Lower leg skin (tissue), 4 donors: ENCODE data around the gene TEX51. TPM values are rescaled to one million over a fixed set of nuclear protein-coding genes. Genes with fewer than 3 reads are reported as not detected.
A peak's percentile ranks its signal among the peaks of the same experiment; 100 is the strongest.

Experiments used
- DNase-seq, 2 donors: peaks; one replicate each; pipeline ENCODE4 v3.0.0-alpha.2; 2019; ENCODE audit warnings: low spot score in 2 of 2
- H3K4me3 ChIP-seq: fragments of 200-600 bp; sonication (generic); 2 replicates; pipeline ENCODE4 v1.5.1; 2017; ENCODE audit warnings: mild to moderate bottlenecking, low read depth; ENCODE audit not compliant: poor library complexity, severe bottlenecking
- POLR2A ChIP-seq, 2 donors: fragments of 450-650 bp; IDR thresholded peaks; one replicate each; pipeline ENCODE4 v1.6.1; 2016 to 2017; ENCODE audit warnings: antibody characterized with exemption in 2 of 2, mild to moderate bottlenecking in 1 of 2, moderate library complexity in 1 of 2
- WGBS, 2 donors: methylation state at CpG; one replicate each; pipeline ENCODE4 v1.1.5; 2018; 5-methylcytosine and 5-hydroxymethylcytosine counted together
- intact Hi-C: fragments of 100-400 bp; cut with DNase I; formaldehyde crosslinking; loops from one replicate; pipeline ENCODE4 v1.15.0; 2023; ENCODE audit warnings: low total_unique reads
- total RNA-seq, 4 donors: library from RNA; depleted of rRNA; stranded (reverse); fragments of >200 nt; gene quantifications; one replicate each; pipeline ENCODE4 v1.1.0, GENCODE V29; 2016
- TF ChIP-seq, protein P1 (sequence below), 3 donors: fragments of 450-650 bp; IDR thresholded peaks; one replicate each; pipeline ENCODE4 v1.5.1; 2016; ENCODE audit warnings: antibody characterized with exemption in 3 of 3, mild to moderate bottlenecking in 3 of 3, moderate library complexity in 2 of 3

TEX51 gene
- total RNA-seq, 4 donors from 2014 or later = not detected

- no peak overlapping the region for H3K4me3 ChIP-seq
- intact Hi-C loops = no loop called here
- TF ChIP-seq, protein P1, sequence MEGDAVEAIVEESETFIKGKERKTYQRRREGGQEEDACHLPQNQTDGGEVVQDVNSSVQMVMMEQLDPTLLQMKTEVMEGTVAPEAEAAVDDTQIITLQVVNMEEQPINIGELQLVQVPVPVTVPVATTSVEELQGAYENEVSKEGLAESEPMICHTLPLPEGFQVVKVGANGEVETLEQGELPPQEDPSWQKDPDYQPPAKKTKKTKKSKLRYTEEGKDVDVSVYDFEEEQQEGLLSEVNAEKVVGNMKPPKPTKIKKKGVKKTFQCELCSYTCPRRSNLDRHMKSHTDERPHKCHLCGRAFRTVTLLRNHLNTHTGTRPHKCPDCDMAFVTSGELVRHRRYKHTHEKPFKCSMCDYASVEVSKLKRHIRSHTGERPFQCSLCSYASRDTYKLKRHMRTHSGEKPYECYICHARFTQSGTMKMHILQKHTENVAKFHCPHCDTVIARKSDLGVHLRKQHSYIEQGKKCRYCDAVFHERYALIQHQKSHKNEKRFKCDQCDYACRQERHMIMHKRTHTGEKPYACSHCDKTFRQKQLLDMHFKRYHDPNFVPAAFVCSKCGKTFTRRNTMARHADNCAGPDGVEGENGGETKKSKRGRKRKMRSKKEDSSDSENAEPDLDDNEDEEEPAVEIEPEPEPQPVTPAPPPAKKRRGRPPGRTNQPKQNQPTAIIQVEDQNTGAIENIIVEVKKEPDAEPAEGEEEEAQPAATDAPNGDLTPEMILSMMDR (IDR thresholded peaks at IDR 0.05) = no peak
- no peak for TF ChIP-seq POLR2A (IDR thresholded peaks at IDR 0.05)
- WGBS, 2 donors = 54 to 59% methylated on average over 5 of the region's 5 CpGs
- DNase-seq = peak in 1 of 2 donors; percentile 54
Measured at GRCh38 chr2:126858991-126859390, 39.7 kb upstream of the TEX51 start.

- DNase-seq = peak in 1 of 2 donors; percentile 50
- TF ChIP-seq, protein P1 (IDR thresholded peaks at IDR 0.05) = no peak
- no peak for TF ChIP-seq POLR2A (IDR thresholded peaks at IDR 0.05)
- no peak overlapping the region for H3K4me3 ChIP-seq
- intact Hi-C loops = no loop called here
Measured at GRCh38 chr2:126859631-126860030, 39.1 kb upstream of the TEX51 start.

DNA sequence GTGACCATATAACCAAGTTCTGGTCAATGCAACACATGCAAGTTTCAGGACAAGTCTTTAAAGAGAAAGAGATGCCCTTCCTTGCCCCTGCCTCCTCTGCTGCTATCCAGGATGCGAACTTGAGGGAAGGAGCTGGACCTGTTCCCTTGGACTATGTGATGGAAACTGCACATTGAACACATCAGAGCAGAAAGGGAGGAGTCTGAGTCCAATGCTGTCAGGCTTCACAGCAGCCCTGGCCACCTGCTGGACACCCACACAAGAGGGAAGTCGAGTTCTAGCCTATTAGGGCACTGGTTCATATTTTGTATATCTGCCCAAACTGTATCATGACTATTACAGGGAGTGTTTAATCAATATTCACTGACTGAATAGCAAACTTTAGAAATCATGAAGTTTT lies 38.3 kb upstream of the TEX51 start:
- WGBS, 2 donors = 71% methylated on average over 2 of the region's 2 CpGs
- intact Hi-C loops = no loop called here

DNA sequence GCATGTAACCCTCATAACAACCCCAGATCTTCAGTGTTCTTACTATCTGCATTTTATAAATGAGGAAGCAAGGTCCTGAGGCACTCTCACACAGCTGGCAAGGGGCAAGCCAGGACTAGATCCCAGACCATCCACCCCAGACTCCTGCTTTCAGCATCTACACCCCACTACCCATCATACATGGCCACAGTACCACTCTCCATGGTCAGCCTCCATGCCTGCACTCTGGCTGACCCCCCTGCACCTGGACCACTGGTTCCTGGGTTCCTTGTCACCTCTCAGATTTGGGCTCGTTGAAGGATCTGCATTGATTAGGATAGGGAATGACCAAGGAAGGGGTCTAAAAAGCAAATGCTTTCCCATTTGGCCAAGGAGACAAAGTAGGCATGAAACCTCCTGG lies 36.0 kb upstream of the TEX51 start:
- intact Hi-C loops = no loop called here
- DNase-seq = peak in 1 of 2 donors; percentile 14
- 67 to 71% methylated on average over 1 of the region's 1 CpG for WGBS, 2 donors
- no peak overlapping the region for H3K4me3 ChIP-seq
- TF ChIP-seq POLR2A (IDR thresholded peaks at IDR 0.05) = no peak
- TF ChIP-seq, protein P1 (IDR thresholded peaks at IDR 0.05) = no peak

More for the DNA sequence above, 38.3 kb upstream of the TEX51 start:
- peak in 1 of 2 donors; percentile 81 for DNase-seq
- no peak overlapping the region for H3K4me3 ChIP-seq
- no peak for TF ChIP-seq POLR2A (IDR thresholded peaks at IDR 0.05)
- TF ChIP-seq, protein P1 (IDR thresholded peaks at IDR 0.05) = no peak

DNA sequence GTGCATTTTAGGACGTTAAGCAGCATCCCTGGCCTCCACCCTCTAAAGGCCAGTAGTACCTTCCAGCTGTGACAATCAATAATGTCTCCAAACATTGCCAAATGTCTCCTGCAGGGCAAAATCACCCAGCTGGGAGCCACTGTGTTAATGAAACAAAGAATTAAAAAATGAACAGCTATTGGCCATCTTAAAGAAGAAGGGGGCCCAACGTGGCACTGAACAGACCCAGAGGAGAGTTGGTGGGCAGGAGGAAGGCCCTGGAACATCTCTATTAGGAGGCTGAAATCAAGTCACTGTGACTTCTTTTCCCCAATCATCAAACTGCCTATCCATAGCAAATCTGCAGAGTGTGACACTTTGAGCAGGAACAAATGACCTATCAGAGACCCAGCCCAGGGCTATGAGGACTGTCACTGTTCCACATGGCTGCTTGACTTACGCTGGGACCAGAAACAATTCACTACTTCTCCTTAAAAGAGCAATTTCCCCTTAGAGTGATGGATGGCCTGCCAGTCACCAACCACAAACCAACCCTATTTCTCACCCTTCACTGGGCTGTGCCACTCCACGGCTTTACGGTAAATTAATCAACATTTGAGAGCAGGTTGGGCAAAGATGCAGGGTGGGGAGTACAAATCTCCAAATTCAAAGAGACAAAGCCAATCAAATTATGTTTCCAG lies 35.2 kb upstream of the TEX51 start:
- WGBS, 2 donors = 48 to 56% methylated on average over 5 of the region's 5 CpGs
- TF ChIP-seq, protein P1 (IDR thresholded peaks at IDR 0.05) = no peak
- no peak for TF ChIP-seq POLR2A (IDR thresholded peaks at IDR 0.05)
- intact Hi-C loops = no loop called here
- peak in 1 of 2 donors; percentile 70 for DNase-seq
- no peak overlapping the region for H3K4me3 ChIP-seq

DNA sequence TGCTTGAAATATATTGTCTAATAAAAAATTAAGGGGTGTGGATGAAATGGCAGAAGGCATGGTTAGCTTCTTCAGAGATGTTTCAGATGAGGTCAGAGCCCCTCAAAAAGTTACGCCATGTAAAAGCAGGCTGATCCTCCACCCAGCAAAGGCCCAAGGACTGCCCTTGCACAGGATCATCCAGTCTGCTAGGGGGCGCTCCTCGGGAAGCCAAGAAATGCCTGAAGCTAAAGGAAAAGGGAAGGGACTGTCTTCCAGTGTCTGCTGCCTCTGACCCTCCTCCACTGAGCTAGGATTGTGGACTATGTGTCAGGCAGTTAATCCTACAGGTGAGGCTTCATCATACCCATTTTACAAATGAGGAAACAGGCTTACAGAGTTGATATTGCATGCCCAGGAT lies 33.8 kb upstream of the TEX51 start:
- intact Hi-C loops = no loop called here
- DNase-seq = peak in 1 of 2 donors; percentile 67
- TF ChIP-seq POLR2A (IDR thresholded peaks at IDR 0.05) = no peak
- TF ChIP-seq, protein P1 (IDR thresholded peaks at IDR 0.05) = no peak
- H3K4me3 ChIP-seq = no peak overlapping the region
- 59 to 84% methylated on average over 3 of the region's 3 CpGs for WGBS, 2 donors
